HG03196 (cell line): ENCODE measurements around the gene MECR.
"Not testable (repeated sequence)": the region's sequence is repeated elsewhere in the genome, so short reads cannot be mapped to it uniquely, and the experiment has no call there.

Experiments
- ATAC-seq: cut with Tn5 transposase; IDR thresholded peaks from one replicate; pipeline ENCODE4 v1.9.1; 2021; ENCODE audit not compliant: unreplicated experiment

MECR gene

GRCh38 chr1:29172415-29172939 lies 58.3 kb downstream of the MECR start:
- ATAC-seq = no peak

GRCh38 chr1:29171521-29171920 lies 59.2 kb downstream of the MECR start:
- no peak for ATAC-seq

- no peak for ATAC-seq
Measured at GRCh38 chr1:29171089-29171488, 59.6 kb downstream of the MECR start.

- ATAC-seq = no peak
Measured at GRCh38 chr1:29169976-29170375, 60.8 kb downstream of the MECR start.

- ATAC-seq = no peak
Measured at GRCh38 chr1:29167904-29168303, 62.8 kb downstream of the MECR start.

- ATAC-seq = no peak
Measured at GRCh38 chr1:29166291-29166878, 64.3 kb downstream of the MECR start.

- no peak for ATAC-seq
Measured at GRCh38 chr1:29164588-29164987, 66.1 kb downstream of the MECR start.

GRCh38 chr1:29162476-29163138 lies 68.1 kb downstream of the MECR start:
- ATAC-seq = no peak

- ATAC-seq = no peak
Measured at GRCh38 chr1:29162025-29162424, 68.7 kb downstream of the MECR start.

- no peak for ATAC-seq
Measured at GRCh38 chr1:29159773-29160172, 71.0 kb downstream of the MECR start.

- no peak for ATAC-seq
Measured at GRCh38 chr1:29157269-29157601, 73.5 kb downstream of the MECR start.

GRCh38 chr1:29156543-29157268 lies 74.0 kb downstream of the MECR start:
- no peak for ATAC-seq

- no peak for ATAC-seq
Measured at GRCh38 chr1:29152046-29152805, 78.5 kb downstream of the MECR start.

GRCh38 chr1:29150346-29150745 lies 80.4 kb downstream of the MECR start:
- not testable (repeated sequence) for ATAC-seq

GRCh38 chr1:29148656-29149491 lies 81.9 kb downstream of the MECR start:
- no peak for ATAC-seq

- no peak for ATAC-seq
Measured at GRCh38 chr1:29145739-29146437, 84.8 kb downstream of the MECR start.

GRCh38 chr1:29144178-29144577 lies 86.6 kb downstream of the MECR start:
- ATAC-seq = no peak

- ATAC-seq = no peak
Measured at GRCh38 chr1:29142714-29143113, 88.0 kb downstream of the MECR start.
